ENCODE measurements around the gene PNRC2. TPM values are rescaled to one million over a fixed set of nuclear protein-coding genes. Genes with fewer than 3 reads are reported as not detected.
A peak's percentile ranks its signal among the peaks of the same experiment; 100 is the strongest.

Gene PNRC2
- polyA plus RNA-seq, 1 donor, result 165 TPM

GRCh38 chr1:23964790-23965740 lies 5.4 kb downstream of the PNRC2 start:
- H3K36me3 ChIP-seq (ENCODE audit: control insufficient read depth, insufficient read depth, low read length), result peaks cover 23% of the 10 kb centered on the region
- H3K4me3 ChIP-seq (ENCODE audit: low read length), result no peak overlapping the region
- no peaks in the 10 kb centered on the region for H3K27me3 ChIP-seq (ENCODE audit: control insufficient read depth, insufficient read depth, low read length)
- no peaks in the 10 kb centered on the region for H3K4me1 ChIP-seq (ENCODE audit: control insufficient read depth, insufficient read depth, low read length)
- peak overlapping the region; percentile 46 for H3K27ac ChIP-seq (ENCODE audit: low read length)
- peak; percentile 25 to 61 for DNase-seq
- no peaks in the 10 kb centered on the region for H3K9me3 ChIP-seq (ENCODE audit: control insufficient read depth, low read depth, low read length)
- WGBS (ENCODE audit: insufficient coverage, low lambda C conversion rate), result 87% methylated on average over 3 of the region's 5 CpGs

- Histone ChIP-seq H3K4me3 (ENCODE audit: low read length) (no peak overlapping the region), H3K9me3 (ENCODE audit: control insufficient read depth, low read depth, low read length) (no peaks in the 10 kb centered on the region), H3K27me3 (ENCODE audit: control insufficient read depth, insufficient read depth, low read length) (no peaks in the 10 kb centered on the region), H3K36me3 (ENCODE audit: control insufficient read depth, insufficient read depth, low read length) (peaks cover 36% of the 10 kb centered on the region), H3K4me1 (ENCODE audit: control insufficient read depth, insufficient read depth, low read length) (no peaks in the 10 kb centered on the region), H3K27ac (ENCODE audit: low read length) (no peak overlapping the region)
- DNase-seq, result no peak
Observed at GRCh38 chr1:23966973-23967493, 7.4 kb downstream of the PNRC2 start.

GRCh38 chr1:23967871-23968270 lies 8.2 kb downstream of the PNRC2 start:
- Histone ChIP-seq H3K27me3 (ENCODE audit: control insufficient read depth, insufficient read depth, low read length) (no peaks in the 10 kb centered on the region), H3K36me3 (ENCODE audit: control insufficient read depth, insufficient read depth, low read length) (peaks cover 40% of the 10 kb centered on the region), H3K4me1 (ENCODE audit: control insufficient read depth, insufficient read depth, low read length) (no peaks in the 10 kb centered on the region), H3K9me3 (ENCODE audit: control insufficient read depth, low read depth, low read length) (no peaks in the 10 kb centered on the region), H3K27ac (ENCODE audit: low read length) (no peak overlapping the region), H3K4me3 (ENCODE audit: low read length) (no peak overlapping the region)
- no peak for DNase-seq
- WGBS (ENCODE audit: insufficient coverage, low lambda C conversion rate), result no CpG with 5 or more reads among the region's 2 CpGs

GRCh38 chr1:23977187-23977853 lies 17.7 kb downstream of the PNRC2 start:
- Histone ChIP-seq H3K36me3 (ENCODE audit: control insufficient read depth, insufficient read depth, low read length) (peaks cover 25% of the 10 kb centered on the region), H3K27ac (ENCODE audit: low read length) (no peak overlapping the region), H3K9me3 (ENCODE audit: control insufficient read depth, low read depth, low read length) (no peaks in the 10 kb centered on the region), H3K4me3 (ENCODE audit: low read length) (no peak overlapping the region), H3K27me3 (ENCODE audit: control insufficient read depth, insufficient read depth, low read length) (no peaks in the 10 kb centered on the region), H3K4me1 (ENCODE audit: control insufficient read depth, insufficient read depth, low read length) (peaks cover 17% of the 10 kb centered on the region)
- no CpG with 5 or more reads among the region's 4 CpGs for WGBS (ENCODE audit: insufficient coverage, low lambda C conversion rate)
- no peak for DNase-seq

GRCh38 chr1:23977854-23978191 lies 18.2 kb downstream of the PNRC2 start:
- Histone ChIP-seq H3K36me3 (ENCODE audit: control insufficient read depth, insufficient read depth, low read length) (peaks cover 24% of the 10 kb centered on the region), H3K27ac (ENCODE audit: low read length) (no peak overlapping the region), H3K27me3 (ENCODE audit: control insufficient read depth, insufficient read depth, low read length) (no peaks in the 10 kb centered on the region), H3K9me3 (ENCODE audit: control insufficient read depth, low read depth, low read length) (no peaks in the 10 kb centered on the region), H3K4me3 (ENCODE audit: low read length) (no peak overlapping the region), H3K4me1 (ENCODE audit: control insufficient read depth, insufficient read depth, low read length) (peaks cover 17% of the 10 kb centered on the region)
- no CpG with 5 or more reads among the region's 1 CpG for WGBS (ENCODE audit: insufficient coverage, low lambda C conversion rate)
- no peak for DNase-seq

- no peaks in the 10 kb centered on the region for H3K27me3 ChIP-seq (ENCODE audit: control insufficient read depth, insufficient read depth, low read length)
- H3K36me3 ChIP-seq (ENCODE audit: control insufficient read depth, insufficient read depth, low read length), result peaks cover 18% of the 10 kb centered on the region
- peaks cover 17% of the 10 kb centered on the region for H3K4me1 ChIP-seq (ENCODE audit: control insufficient read depth, insufficient read depth, low read length)
- whole genome bisulfite sequencing (ENCODE audit: insufficient coverage, low lambda C conversion rate), result 0% methylated on average over 3 of the region's 4 CpGs
- peak overlapping the region; percentile 95 for H3K4me3 ChIP-seq (ENCODE audit: low read length)
- no peaks in the 10 kb centered on the region for H3K9me3 ChIP-seq (ENCODE audit: control insufficient read depth, low read depth, low read length)
- no peak overlapping the region for H3K27ac ChIP-seq (ENCODE audit: low read length)
- DNase-seq, result no peak
Observed at GRCh38 chr1:23978805-23979204, 19.2 kb downstream of the PNRC2 start.

- Histone ChIP-seq H3K4me3 (ENCODE audit: low read length) (peak overlapping the region; percentile 95), H3K27ac (ENCODE audit: low read length) (peak overlapping the region; percentile 97), H3K4me1 (ENCODE audit: control insufficient read depth, insufficient read depth, low read length) (peaks cover 17% of the 10 kb centered on the region), H3K9me3 (ENCODE audit: control insufficient read depth, low read depth, low read length) (no peaks in the 10 kb centered on the region), H3K36me3 (ENCODE audit: control insufficient read depth, insufficient read depth, low read length) (peaks cover 15% of the 10 kb centered on the region), H3K27me3 (ENCODE audit: control insufficient read depth, insufficient read depth, low read length) (no peaks in the 10 kb centered on the region)
- 0% methylated on average over 2 of the region's 13 CpGs for WGBS (ENCODE audit: insufficient coverage, low lambda C conversion rate)
- no peak for DNase-seq
Observed at GRCh38 chr1:23979387-23979880, 19.8 kb downstream of the PNRC2 start.

- Histone ChIP-seq H3K27ac (ENCODE audit: low read length) (peak within 1 kb of the TSS; percentile 97), H3K4me1 (ENCODE audit: control insufficient read depth, insufficient read depth, low read length) (peaks cover 17% of the 10 kb centered on the region), H3K9me3 (ENCODE audit: control insufficient read depth, low read depth, low read length) (no peaks in the 10 kb centered on the region), H3K27me3 (ENCODE audit: control insufficient read depth, insufficient read depth, low read length) (no peaks in the 10 kb centered on the region), H3K36me3 (ENCODE audit: control insufficient read depth, insufficient read depth, low read length) (peaks cover 10% of the 10 kb centered on the region), H3K4me3 (ENCODE audit: low read length) (peak within 1 kb of the TSS; percentile 95)
- DNase-seq, result peak; percentile 99
- 0% methylated on average over 6 of the region's 84 CpGs for WGBS (ENCODE audit: insufficient coverage, low lambda C conversion rate)
Observed at GRCh38 chr1:23979881-23980727, 20.5 kb downstream of the PNRC2 start, which contains the start of gene SRSF10. SRSF10 (minus strand) TSS chr1:23980327; CDS start chr1:23980255, 72 bp downstream.

- WGBS (ENCODE audit: insufficient coverage, low lambda C conversion rate), result no CpG with 5 or more reads among the region's 6 CpGs
- peak overlapping the region; percentile 87 for H3K27ac ChIP-seq (ENCODE audit: low read length)
- peak in 1 of 2 donors; percentile 7 for DNase-seq
- peaks cover 10% of the 10 kb centered on the region for H3K36me3 ChIP-seq (ENCODE audit: control insufficient read depth, insufficient read depth, low read length)
- H3K9me3 ChIP-seq (ENCODE audit: control insufficient read depth, low read depth, low read length), result no peaks in the 10 kb centered on the region
- H3K27me3 ChIP-seq (ENCODE audit: control insufficient read depth, insufficient read depth, low read length), result no peaks in the 10 kb centered on the region
- H3K4me3 ChIP-seq (ENCODE audit: low read length), result peak overlapping the region; percentile 95
- H3K4me1 ChIP-seq (ENCODE audit: control insufficient read depth, insufficient read depth, low read length), result peaks cover 17% of the 10 kb centered on the region
Observed at GRCh38 chr1:23980728-23981070, 21.1 kb downstream of the PNRC2 start.

Measured in large intestine (tissue), 3 donors.